Fibroblast of lung (primary cell): ENCODE measurements around the gene GCA. TPM values are rescaled to one million over a fixed set of nuclear protein-coding genes. Genes with fewer than 3 reads are reported as not detected.

ENCODE experiments used
- DNase-seq, 2 donors: peaks; one replicate each; pipeline versions ENCODE4 v3.0.0 to v3.0.0-alpha.2; 2010; ENCODE audit warnings: low read depth in 2 of 2
- H2AFZ ChIP-seq: 2 replicates; pipeline ENCODE4 v1.5.1; 2012; ENCODE audit warnings: low read length, control low read depth, inconsistent platforms
- H3K27ac ChIP-seq: 2 replicates; pipeline ENCODE4 v1.5.1; 2011; ENCODE audit warnings: low read length, control low read depth; ENCODE audit not compliant: insufficient read depth
- H3K27me3 ChIP-seq: 2 replicates; pipeline ENCODE4 v1.5.1; 2011; ENCODE audit warnings: mild to moderate bottlenecking, low read length; ENCODE audit not compliant: control insufficient read depth, insufficient read depth
- H3K36me3 ChIP-seq: 2 replicates; pipeline ENCODE4 v1.5.1; 2011; ENCODE audit warnings: low read length; ENCODE audit not compliant: control insufficient read depth, insufficient read depth
- H3K4me1 ChIP-seq: 2 replicates; pipeline ENCODE4 v1.5.1; 2011; ENCODE audit warnings: low read length; ENCODE audit not compliant: control insufficient read depth, insufficient read depth; ENCODE audit errors: extremely low read depth
- H3K4me2 ChIP-seq: 2 replicates; pipeline ENCODE4 v1.5.1; 2011; ENCODE audit warnings: low read length, control low read depth; ENCODE audit not compliant: insufficient read depth; ENCODE audit errors: extremely low read depth
- H3K4me3 ChIP-seq, 4 experiments: fragments of 200-600 bp in 1 of 4; sonication (generic) in 1 of 4; replicated peaks in 1 of 4; 2 replicates each; pipeline ENCODE4 v1.5.1; 2011 to 2016; ENCODE audit warnings: low read length in 4 of 4, low read depth in 3 of 4, mild to moderate bottlenecking in 3 of 4, control low read depth in 2 of 4, inconsistent platforms in 1 of 4, mixed read lengths in 1 of 4; ENCODE audit not compliant: insufficient read depth in 1 of 4; ENCODE audit errors: control extremely low read depth in 1 of 4
- H3K79me2 ChIP-seq: 2 replicates; pipeline ENCODE4 v1.5.1; 2012; ENCODE audit warnings: mild to moderate bottlenecking, low read length, inconsistent platforms; ENCODE audit not compliant: control insufficient read depth, insufficient read depth
- H3K9ac ChIP-seq: 2 replicates; pipeline ENCODE4 v1.5.1; 2011; ENCODE audit warnings: mild to moderate bottlenecking, low read length, control low read depth; ENCODE audit not compliant: insufficient read depth
- H3K9me3 ChIP-seq: 2 replicates; pipeline ENCODE4 v1.5.1; 2012; ENCODE audit warnings: low read depth, low read length; ENCODE audit not compliant: control insufficient read depth, insufficient read depth
- H4K20me1 ChIP-seq: 2 replicates; pipeline ENCODE4 v1.5.1; 2011; ENCODE audit warnings: low read length; ENCODE audit not compliant: control insufficient read depth, insufficient read depth; ENCODE audit errors: extremely low read depth
- EZH2 ChIP-seq: IDR thresholded peaks from 2 replicates; pipeline ENCODE4 v1.5.1; 2012; ENCODE audit warnings: low read length, control low read depth, mild to moderate bottlenecking; ENCODE audit errors: missing control alignments
- polyA plus RNA-seq, 2 donors: library from polyadenylated mRNA; depleted of rRNA in 1 of 2; stranded (reverse) in 1 of 2; unstranded in 1 of 2; fragments of >200 nt; gene quantifications; 2 replicates each; pipeline ENCODE4 v1.2.1, GENCODE V29; 2011 to 2012; ENCODE audit warnings: missing spikeins in 1 of 2
- total RNA-seq: library from RNA; depleted of rRNA; stranded (reverse); fragments of >200 nt; gene quantifications from 2 replicates; pipeline ENCODE4 v1.2.1, GENCODE V29; 2014
- TF ChIP-seq, protein P1 (sequence below), 2 donors: IDR thresholded peaks in 1 of 2; conservative IDR thresholded peaks in 1 of 2; 1 replicate in 1 of 2; 2 replicates in 1 of 2; pipeline ENCODE4 v1.5.1; 2011 to 2012; ENCODE audit warnings: low read length in 2 of 2, control low read depth in 1 of 2, inconsistent platforms in 1 of 2, low read depth in 1 of 2, mild to moderate bottlenecking in 1 of 2

Gene GCA
- total and polyA plus RNA-seq, 2 donors (not counting 1 experiment from before 2014, with no cell fraction given) = 7.6 to 12.9 TPM

DNA sequence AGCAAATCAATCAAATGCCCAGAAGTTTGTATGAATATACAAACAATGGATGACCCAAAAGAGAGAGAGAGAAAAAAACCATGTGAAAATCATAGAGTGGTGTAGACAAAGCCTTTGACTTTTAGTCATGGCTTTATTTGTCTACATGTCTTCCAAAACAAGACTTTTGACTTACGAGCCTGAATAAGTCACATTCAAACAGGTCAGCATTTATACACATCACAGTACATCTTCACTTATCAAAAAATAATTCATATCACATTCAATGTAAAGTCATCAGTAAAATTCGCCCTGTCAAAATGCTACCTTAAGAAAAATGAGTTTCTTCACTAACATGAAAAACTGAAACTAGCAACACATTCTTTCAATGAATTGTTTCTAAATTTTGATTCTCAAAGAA lies 27.3 kb upstream of the GCA start:
- peak overlapping the region; percentile 70 for H3K4me2 ChIP-seq
- peak overlapping the region in 2 of 4 experiments; percentile 19 to 86 for H3K4me3 ChIP-seq
- no peak overlapping the region for H3K27ac ChIP-seq
- no peaks in the 10 kb centered on the region for H3K79me2 ChIP-seq
- no peaks in the 10 kb centered on the region for H4K20me1 ChIP-seq
- H3K27me3 ChIP-seq = no peaks in the 10 kb centered on the region
- TF ChIP-seq EZH2 = no peak
- TF ChIP-seq, protein P1, sequence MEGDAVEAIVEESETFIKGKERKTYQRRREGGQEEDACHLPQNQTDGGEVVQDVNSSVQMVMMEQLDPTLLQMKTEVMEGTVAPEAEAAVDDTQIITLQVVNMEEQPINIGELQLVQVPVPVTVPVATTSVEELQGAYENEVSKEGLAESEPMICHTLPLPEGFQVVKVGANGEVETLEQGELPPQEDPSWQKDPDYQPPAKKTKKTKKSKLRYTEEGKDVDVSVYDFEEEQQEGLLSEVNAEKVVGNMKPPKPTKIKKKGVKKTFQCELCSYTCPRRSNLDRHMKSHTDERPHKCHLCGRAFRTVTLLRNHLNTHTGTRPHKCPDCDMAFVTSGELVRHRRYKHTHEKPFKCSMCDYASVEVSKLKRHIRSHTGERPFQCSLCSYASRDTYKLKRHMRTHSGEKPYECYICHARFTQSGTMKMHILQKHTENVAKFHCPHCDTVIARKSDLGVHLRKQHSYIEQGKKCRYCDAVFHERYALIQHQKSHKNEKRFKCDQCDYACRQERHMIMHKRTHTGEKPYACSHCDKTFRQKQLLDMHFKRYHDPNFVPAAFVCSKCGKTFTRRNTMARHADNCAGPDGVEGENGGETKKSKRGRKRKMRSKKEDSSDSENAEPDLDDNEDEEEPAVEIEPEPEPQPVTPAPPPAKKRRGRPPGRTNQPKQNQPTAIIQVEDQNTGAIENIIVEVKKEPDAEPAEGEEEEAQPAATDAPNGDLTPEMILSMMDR (conservative IDR thresholded peaks at IDR 0.05 in 1 of 2, IDR thresholded peaks at IDR 0.05 in 1 of 2; ENCODE audit: low read depth in 1 of 2, low read length in 2 of 2) = no peak
- no peak for DNase-seq
- H2AFZ ChIP-seq = no peak overlapping the region
- no peaks in the 10 kb centered on the region for H3K9me3 ChIP-seq
- peaks cover 6% of the 10 kb centered on the region for H3K4me1 ChIP-seq
- H3K9ac ChIP-seq = no peak overlapping the region
- H3K36me3 ChIP-seq = no peaks in the 10 kb centered on the region

DNA sequence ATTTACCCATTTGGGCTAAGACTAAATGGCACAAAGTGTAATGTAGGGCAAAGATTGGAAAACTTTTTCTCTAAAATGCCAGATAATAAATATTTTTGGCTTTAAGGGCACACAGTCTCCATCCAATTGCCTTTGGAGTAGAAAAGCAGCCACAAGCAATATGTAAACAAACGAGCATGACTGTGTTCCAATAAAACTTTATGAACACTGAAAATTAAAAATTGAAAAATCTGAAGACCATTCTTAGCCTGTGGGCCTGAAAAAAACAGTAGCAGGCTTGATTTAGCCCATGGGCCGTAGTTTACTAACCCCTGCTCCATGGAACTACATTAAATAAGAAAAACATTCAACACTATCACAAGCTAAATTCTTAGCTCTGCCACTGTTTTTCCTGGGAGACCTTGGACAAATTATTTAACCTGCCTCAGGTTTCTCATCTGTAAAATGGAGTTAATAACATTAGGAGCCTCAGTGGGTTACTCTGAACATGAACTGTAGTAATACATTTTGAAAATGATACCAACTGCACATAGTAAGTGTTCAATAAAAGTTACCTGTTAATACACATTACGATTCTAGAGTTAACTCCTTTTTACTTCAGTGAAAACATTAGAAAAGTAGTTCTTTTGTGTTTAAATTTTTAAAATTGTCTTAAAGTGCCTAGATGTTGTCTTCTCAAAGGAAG lies 26.7 kb upstream of the GCA start:
- Histone ChIP-seq H3K9me3 (no peaks in the 10 kb centered on the region), H3K4me3 (peak overlapping the region; percentile 80 to 89 (median 86)), H2AFZ (peak overlapping the region; percentile 99), H3K27me3 (no peaks in the 10 kb centered on the region), H3K27ac (no peak overlapping the region), H4K20me1 (no peaks in the 10 kb centered on the region), H3K4me2 (peak overlapping the region; percentile 98), H3K79me2 (no peaks in the 10 kb centered on the region), H3K4me1 (peaks cover 6% of the 10 kb centered on the region), H3K9ac (no peak overlapping the region), H3K36me3 (no peaks in the 10 kb centered on the region)
- TF ChIP-seq, protein P1 (conservative IDR thresholded peaks at IDR 0.05 in 1 of 2, IDR thresholded peaks at IDR 0.05 in 1 of 2; ENCODE audit: low read depth in 1 of 2, low read length in 2 of 2) = no peak
- no peak for TF ChIP-seq EZH2
- DNase-seq = no peak

DNA sequence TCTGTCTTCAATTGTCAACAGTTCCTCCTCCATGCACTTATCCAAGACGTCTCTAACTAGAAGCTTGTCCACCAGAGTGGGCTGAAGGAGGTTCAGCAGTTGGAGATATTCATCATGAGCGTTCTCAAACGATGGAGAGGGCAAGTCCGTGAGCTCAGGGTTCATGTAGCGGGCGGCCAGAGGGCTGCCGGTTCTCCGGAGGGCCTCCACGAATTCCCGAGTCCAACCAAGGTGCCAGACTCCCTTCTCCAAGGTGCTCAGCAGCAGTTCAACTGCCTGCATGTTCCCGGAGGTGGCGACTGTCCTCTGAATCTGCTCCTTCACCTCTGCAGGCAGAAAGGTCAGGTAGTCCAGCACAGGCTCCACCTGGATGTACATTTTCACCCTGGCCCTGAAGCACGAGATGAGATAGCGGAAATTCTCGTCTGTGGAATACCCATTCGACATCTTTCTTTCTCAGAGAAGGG lies 26.0 kb upstream of the GCA start:
- H3K4me3 ChIP-seq = peak overlapping the region; percentile 80 to 89 (median 86)
- H3K4me2 ChIP-seq = peak overlapping the region; percentile 98
- peak in 1 of 2 donors; percentile 12 for DNase-seq
- no peaks in the 10 kb centered on the region for H3K27me3 ChIP-seq
- no peaks in the 10 kb centered on the region for H3K36me3 ChIP-seq
- TF ChIP-seq EZH2 = no peak
- TF ChIP-seq, protein P1 (conservative IDR thresholded peaks at IDR 0.05 in 1 of 2, IDR thresholded peaks at IDR 0.05 in 1 of 2; ENCODE audit: low read depth in 1 of 2, low read length in 2 of 2) = no peak
- H3K4me1 ChIP-seq = peaks cover 6% of the 10 kb centered on the region
- H3K9ac ChIP-seq = peak overlapping the region; percentile 76
- H3K27ac ChIP-seq = peak overlapping the region; percentile 59
- no peaks in the 10 kb centered on the region for H4K20me1 ChIP-seq
- H3K79me2 ChIP-seq = no peaks in the 10 kb centered on the region
- H2AFZ ChIP-seq = peak overlapping the region; percentile 99
- H3K9me3 ChIP-seq = no peaks in the 10 kb centered on the region
